Fibroblast of pulmonary artery (primary cell): Measurements from ENCODE around the gene GRIN1.
A peak's percentile ranks its signal among the peaks of the same experiment; 100 is the strongest.

Source experiments
- DNase-seq: peaks from one replicate; pipeline ENCODE4 v3.0.0-alpha.2; 2010; ENCODE audit warnings: low read depth
- H3K4me3 ChIP-seq: replicated peaks from 2 replicates; pipeline ENCODE4 v1.5.1; 2011; ENCODE audit warnings: low read depth, mild to moderate bottlenecking, control low read depth, low read length, moderate library complexity
- CTCF ChIP-seq: IDR thresholded peaks from 2 replicates; pipeline ENCODE4 v1.5.1; 2011; ENCODE audit warnings: mild to moderate bottlenecking, control low read depth, low read length, inconsistent platforms; ENCODE audit errors: missing control alignments

Gene GRIN1

GRCh38 chr9:137113385-137114159, 25.4 kb upstream of the GRIN1 start:
- DNase-seq = no peak
- TF ChIP-seq CTCF = no peak
- H3K4me3 ChIP-seq = peak overlapping the region; percentile 34

DNA sequence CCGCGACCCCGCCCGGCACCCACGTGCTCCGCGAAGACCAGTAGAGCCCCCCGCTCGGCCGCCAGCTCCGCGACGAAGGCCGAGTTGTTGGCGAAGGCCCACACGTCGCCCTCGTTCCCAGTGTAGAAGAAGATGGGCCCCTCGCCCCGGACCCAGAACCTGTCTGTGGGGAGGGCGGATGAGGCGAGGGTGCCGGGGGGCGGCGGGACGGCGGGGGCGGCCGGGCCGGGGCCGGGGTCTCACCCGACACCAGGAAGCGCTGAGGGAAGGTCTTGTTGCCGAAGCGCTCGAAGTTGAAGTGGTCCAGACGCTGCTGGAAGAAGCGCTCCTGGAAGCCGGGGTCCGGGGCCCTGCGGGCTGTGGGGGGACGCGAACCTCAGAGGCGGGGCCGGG, 24.7 kb upstream of the GRIN1 start:
- peak overlapping the region; percentile 56 for H3K4me3 ChIP-seq
- DNase-seq = no peak
- no peak for TF ChIP-seq CTCF

DNA sequence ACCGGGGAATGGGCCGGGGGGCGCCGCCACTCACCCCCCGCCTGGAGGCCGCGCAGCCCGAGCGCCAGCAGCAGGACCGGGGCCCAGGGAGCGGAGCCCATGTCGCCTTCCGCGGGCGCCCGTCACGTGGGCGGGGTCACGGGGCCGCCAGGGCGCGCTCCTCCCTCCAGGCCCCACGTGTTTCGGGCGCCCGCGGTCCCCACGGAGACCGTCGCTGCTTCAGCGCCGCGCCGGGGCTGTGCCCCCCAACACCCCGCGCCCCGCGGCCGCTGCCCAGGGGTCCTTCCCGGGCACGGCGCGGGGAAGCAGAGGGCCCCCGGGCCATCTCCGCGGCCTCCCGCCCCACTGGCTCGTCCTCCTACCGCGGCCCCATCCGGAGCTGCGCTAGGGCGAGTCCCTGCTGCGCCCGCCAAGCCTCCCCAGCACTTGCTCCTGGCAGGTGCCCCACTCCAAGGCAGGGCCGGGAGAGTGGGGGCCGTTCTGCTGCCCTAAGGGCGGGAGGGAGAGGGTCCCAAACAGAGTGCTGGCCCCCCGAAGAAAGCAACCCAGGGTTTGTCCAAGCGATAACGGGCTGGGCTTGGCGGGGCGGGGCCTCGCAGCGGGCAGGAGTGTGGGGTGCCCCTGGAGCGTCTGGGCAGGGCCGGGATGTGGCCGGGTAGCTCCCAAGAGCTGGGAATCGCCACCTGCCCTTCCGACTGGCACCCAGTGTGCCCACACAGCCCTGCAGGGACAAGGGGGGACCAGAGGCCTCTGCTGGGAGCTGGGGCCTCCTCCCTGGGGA, 24.2 kb upstream of the GRIN1 start, which contains the start of gene DPP7:
TSS of gene DPP7 (minus strand) at position 121 of the 781 bp plus-strand sequence. CDS start at position 101, 20 bp downstream.
- H3K4me3 ChIP-seq = peak within 1 kb of the TSS; percentile 56
- DNase-seq = peak; percentile 42

GRCh38 chr9:137115394-137116026, 23.4 kb upstream of the GRIN1 start:
- TF ChIP-seq CTCF = no peak
- no peak for DNase-seq
- no peak overlapping the region for H3K4me3 ChIP-seq

More for the DNA sequence above, 24.2 kb upstream of the GRIN1 start, which contains the start of gene DPP7:
- TF ChIP-seq CTCF = no peak

DNA sequence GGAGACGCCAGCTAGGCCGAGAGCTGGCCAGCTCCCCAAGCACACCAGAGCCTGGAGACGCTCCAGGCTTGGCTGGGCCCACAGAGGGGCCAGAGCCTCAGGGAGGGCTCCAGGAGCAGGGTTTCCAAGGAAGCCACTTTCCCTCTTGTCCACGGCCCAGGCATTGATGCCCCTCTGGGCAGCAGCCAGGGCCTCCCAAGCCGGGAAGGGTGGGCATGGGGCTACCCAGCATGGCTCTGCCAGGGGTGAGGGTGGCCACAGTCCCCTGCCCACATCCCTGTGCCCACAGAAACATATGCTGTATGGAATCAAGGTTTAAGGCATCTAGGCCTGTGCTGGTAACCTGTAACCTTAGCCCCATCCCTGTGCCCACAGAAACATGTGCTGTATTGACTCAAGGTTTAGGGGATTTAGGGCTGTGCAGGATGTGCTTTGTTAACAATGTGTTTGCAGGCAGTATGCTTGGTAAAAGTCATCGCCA, 22.9 kb upstream of the GRIN1 start:
- TF ChIP-seq CTCF = no peak
- no peak for DNase-seq
- no peak overlapping the region for H3K4me3 ChIP-seq

DNA sequence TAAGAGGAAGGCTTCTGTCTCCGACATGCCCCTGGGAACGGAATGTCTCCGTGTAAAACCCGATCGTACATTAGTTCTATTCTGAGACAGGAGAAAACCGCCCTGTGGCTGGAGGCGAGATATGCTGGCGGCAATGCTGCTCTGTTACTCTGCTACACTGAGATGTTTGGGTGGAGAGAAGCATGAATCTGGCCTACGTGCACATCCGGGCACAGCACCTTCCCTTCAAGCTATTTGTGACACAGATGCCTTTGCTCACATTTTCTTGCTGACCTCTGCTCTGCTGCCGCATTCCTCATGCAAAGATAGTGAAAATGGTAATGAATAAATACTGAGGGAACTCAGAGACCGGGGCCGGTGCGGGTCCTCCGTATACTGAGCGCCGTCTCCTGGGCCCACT, 22.2 kb upstream of the GRIN1 start:
- DNase-seq = peak; percentile 23
- no peak for TF ChIP-seq CTCF
- H3K4me3 ChIP-seq = no peak overlapping the region
